PC-9 (cell line): ENCODE results near the gene PPA1. TPM values are rescaled to one million over a fixed set of nuclear protein-coding genes. Genes with fewer than 3 reads are reported as not detected.

Source experiments
- BruUV-seq: library from RNA; stranded (reverse); fragments of 400-500 nt; replicated peaks from 2 replicates; lab custom pipeline; 2021; lab: Mats Ljungman, UMichigan
- CTCF ChIA-PET: fragments of 300-600 bp; sonication (Branson Sonifier 250); formaldehyde crosslinking; loops from one replicate; lab custom pipeline; 2022; ENCODE audit warnings: antibody characterized with exemption; lab: Charles Lee
- POLR2A ChIA-PET: fragments of 300-600 bp; sonication (Branson Sonifier 250); formaldehyde crosslinking; loops from one replicate; lab custom pipeline; 2022; ENCODE audit warnings: antibody characterized with exemption; ENCODE audit not compliant: unreplicated experiment; lab: Charles Lee
- DNase-seq, 2 experiments: peaks; one replicate each; pipeline versions ENCODE4 v3.0.0 to v3.0.0-alpha.2; 2015 to 2022; ENCODE audit warnings: mixed read lengths in 1 of 2
- H2AFZ ChIP-seq: fragments of 200-600 bp; sonication (generic); 2 replicates; pipeline ENCODE4 v1.8.1; 2017; ENCODE audit warnings: antibody characterized with exemption
- H3F3A ChIP-seq: fragments of 200-600 bp; sonication (generic); 2 replicates; pipeline ENCODE4 v1.8.1; 2017; ENCODE audit warnings: antibody characterized with exemption, mild to moderate bottlenecking, low read depth; ENCODE audit not compliant: insufficient read depth
- H3K27ac ChIP-seq: fragments of 200-600 bp; sonication (generic); 2 replicates; pipeline ENCODE4 v1.6.1; 2016; ENCODE audit warnings: mixed run types
- H3K27me3 ChIP-seq: fragments of 200-600 bp; sonication (generic); 2 replicates; pipeline ENCODE4 v1.6.1; 2016; ENCODE audit warnings: low read depth, mixed run types; ENCODE audit not compliant: insufficient read depth
- H3K36me3 ChIP-seq: fragments of 200-600 bp; sonication (generic); 2 replicates; pipeline ENCODE4 v1.6.1; 2016; ENCODE audit warnings: low read depth, mixed run types
- H3K4me1 ChIP-seq: fragments of 200-600 bp; sonication (generic); replicated peaks from 2 replicates; pipeline ENCODE4 v1.6.1; 2016; ENCODE audit warnings: mixed run types; ENCODE audit not compliant: insufficient read depth
- H3K4me2 ChIP-seq: fragments of 200-600 bp; sonication (generic); 2 replicates; pipeline ENCODE4 v1.6.1; 2017; ENCODE audit warnings: mixed run types
- H3K4me3 ChIP-seq: fragments of 200-600 bp; sonication (generic); 2 replicates; pipeline ENCODE4 v1.6.1; 2016; ENCODE audit warnings: mixed run types
- H3K79me2 ChIP-seq: fragments of 200-600 bp; sonication (generic); 2 replicates; pipeline ENCODE4 v1.6.1; 2017; ENCODE audit warnings: low read depth, mixed run types
- H3K9me2 ChIP-seq: fragments of 200-600 bp; sonication (generic); 2 replicates; pipeline ENCODE4 v1.8.1; 2017; ENCODE audit warnings: mild to moderate bottlenecking; ENCODE audit not compliant: insufficient read depth
- H3K9me3 ChIP-seq: fragments of 200-600 bp; sonication (generic); 2 replicates; pipeline ENCODE4 v1.8.1; 2016; ENCODE audit warnings: low read depth; ENCODE audit not compliant: insufficient read depth
- H4K20me1 ChIP-seq: fragments of 200-600 bp; sonication (generic); 2 replicates; pipeline ENCODE4 v1.8.1; 2017; ENCODE audit not compliant: insufficient read depth
- EZH2 ChIP-seq: fragments of 200-600 bp; sonication (generic); IDR thresholded peaks from 2 replicates; pipeline ENCODE4 v1.8.0; 2017; ENCODE audit warnings: antibody characterized with exemption, low read depth
- intact Hi-C: fragments of 100-400 bp; cut with micrococcal nuclease; formaldehyde crosslinking; loops from one replicate; pipeline ENCODE4 v1.10.0; 2022; ENCODE audit not compliant: unreplicated experiment
- total RNA-seq: library from RNA; stranded (reverse); gene quantifications from 2 replicates; pipeline ENCODE4 v1.2.3, GENCODE V29; 2021
- TF ChIP-seq, protein P1 (sequence below): fragments of 200-600 bp; sonication (generic); conservative IDR thresholded peaks from 2 replicates; pipeline ENCODE4 v1.6.1; 2017; ENCODE audit warnings: mixed run types, antibody characterized with exemption, mild to moderate bottlenecking, moderate library complexity

Gene PPA1
- total RNA-seq, 1 experiment from 2014 or later, result 236 TPM

DNA sequence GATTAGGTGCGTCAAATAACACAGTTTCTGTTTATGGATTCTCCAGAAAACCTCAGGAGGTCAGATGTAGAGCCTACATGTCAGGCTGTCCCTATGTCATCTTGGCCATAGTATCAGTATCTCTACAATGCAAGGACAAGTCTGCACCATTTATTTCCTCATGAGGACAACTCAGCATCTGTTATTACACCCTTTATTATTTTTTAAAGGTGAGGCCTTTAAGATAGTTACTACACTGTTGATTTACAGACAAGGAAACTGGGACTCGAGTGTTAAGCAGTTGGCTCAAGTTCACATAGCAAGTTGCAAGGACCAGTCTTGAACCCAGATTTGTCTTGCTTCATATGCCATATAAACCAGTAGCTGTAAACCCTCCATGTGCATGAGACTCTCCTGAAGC is 23.2 kb upstream of the PPA1 start:
- Histone ChIP-seq H3K27me3 (no peaks in the 10 kb centered on the region), H3K4me3 (no peak overlapping the region), H3F3A (peaks cover 29% of the 10 kb centered on the region), H3K36me3 (no peaks in the 10 kb centered on the region), H3K9me3 (peaks cover 9% of the 10 kb centered on the region), H3K4me2 (peak overlapping the region; percentile 51), H4K20me1 (no peaks in the 10 kb centered on the region), H2AFZ (no peak overlapping the region), H3K27ac (no peak overlapping the region; the same call in 1 of the 2 replicates), H3K9me2 (no peaks in the 10 kb centered on the region), H3K79me2 (no peaks in the 10 kb centered on the region), H3K4me1 (peaks cover 57% of the 10 kb centered on the region)
- TF ChIP-seq, protein P1, sequence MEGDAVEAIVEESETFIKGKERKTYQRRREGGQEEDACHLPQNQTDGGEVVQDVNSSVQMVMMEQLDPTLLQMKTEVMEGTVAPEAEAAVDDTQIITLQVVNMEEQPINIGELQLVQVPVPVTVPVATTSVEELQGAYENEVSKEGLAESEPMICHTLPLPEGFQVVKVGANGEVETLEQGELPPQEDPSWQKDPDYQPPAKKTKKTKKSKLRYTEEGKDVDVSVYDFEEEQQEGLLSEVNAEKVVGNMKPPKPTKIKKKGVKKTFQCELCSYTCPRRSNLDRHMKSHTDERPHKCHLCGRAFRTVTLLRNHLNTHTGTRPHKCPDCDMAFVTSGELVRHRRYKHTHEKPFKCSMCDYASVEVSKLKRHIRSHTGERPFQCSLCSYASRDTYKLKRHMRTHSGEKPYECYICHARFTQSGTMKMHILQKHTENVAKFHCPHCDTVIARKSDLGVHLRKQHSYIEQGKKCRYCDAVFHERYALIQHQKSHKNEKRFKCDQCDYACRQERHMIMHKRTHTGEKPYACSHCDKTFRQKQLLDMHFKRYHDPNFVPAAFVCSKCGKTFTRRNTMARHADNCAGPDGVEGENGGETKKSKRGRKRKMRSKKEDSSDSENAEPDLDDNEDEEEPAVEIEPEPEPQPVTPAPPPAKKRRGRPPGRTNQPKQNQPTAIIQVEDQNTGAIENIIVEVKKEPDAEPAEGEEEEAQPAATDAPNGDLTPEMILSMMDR, result no peak
- no peak for TF ChIP-seq EZH2
- DNase-seq, result no peak
- intact Hi-C loops, result loop anchor here (2.0 kb wide), 1 partner anchor 24 kb away; the partner anchor contains the start of gene PPA1
- BruUV-seq, result no TSS peak
- ChIA-PET POLR2A (interaction anchor here (0.7 kb wide), 1 partner anchor 1653 kb away, joined by 13 read pairs; no protein-coding TSS in a partner anchor), CTCF (no interaction called here)

DNA sequence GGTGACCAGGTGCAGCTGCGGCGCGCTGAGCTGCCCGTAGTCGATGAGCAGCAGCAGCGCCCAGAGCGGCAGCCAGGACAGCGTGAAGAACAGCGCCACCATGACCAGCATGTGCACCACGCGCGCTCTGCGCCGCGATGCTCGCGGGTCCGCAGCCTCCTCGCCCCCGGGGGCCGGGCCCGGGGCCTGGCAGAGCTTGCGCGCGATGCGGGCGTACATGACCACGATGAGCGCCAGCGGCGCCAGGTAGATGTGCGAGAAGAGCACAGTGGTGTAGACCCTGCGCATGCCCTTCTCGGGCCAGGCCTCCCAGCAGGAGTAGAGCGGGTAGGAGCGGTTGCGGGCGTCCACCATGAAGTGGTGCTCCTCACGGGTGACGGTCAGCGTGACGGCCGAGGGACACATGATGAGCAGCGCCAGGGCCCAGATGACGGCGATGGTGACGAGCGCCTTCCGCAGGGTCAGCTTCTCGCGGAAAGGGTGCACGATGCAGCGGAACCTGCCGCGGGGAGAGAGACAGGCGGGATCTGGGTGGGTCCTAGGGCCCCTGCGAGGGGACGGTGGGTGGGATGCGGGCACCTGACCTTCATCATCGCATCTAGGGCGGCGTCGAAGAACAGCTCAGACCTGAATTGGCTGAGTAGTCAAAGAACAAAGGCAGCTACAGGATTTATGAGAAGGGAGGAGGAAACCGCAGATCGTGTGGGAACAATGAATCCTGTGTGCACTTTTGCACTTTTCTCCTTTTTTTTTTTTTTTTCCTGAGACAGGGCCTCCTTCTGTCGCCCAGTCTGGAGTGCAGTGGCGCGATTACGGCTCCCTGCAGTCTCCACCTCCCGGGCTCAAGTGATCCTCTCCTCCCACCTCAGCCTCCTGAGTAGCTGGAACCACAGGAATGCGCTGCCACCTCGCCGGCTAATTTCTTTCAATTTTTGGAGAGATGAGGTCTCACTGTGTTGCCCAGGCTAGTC is 22.4 kb upstream of the PPA1 start:
- Histone ChIP-seq H3K79me2 (no peaks in the 10 kb centered on the region), H3K9me3 (peaks cover under 1% of the 10 kb centered on the region; the same call in 1 of the 2 replicates), H4K20me1 (no peaks in the 10 kb centered on the region), H3K27ac (no peak overlapping the region; the same call in 1 of the 2 replicates), H3K4me1 (peaks cover 57% of the 10 kb centered on the region), H3K4me3 (no peak overlapping the region), H3K27me3 (no peaks in the 10 kb centered on the region), H3K4me2 (peak overlapping the region; percentile 51), H3K36me3 (no peaks in the 10 kb centered on the region), H3K9me2 (no peaks in the 10 kb centered on the region), H2AFZ (no peak overlapping the region), H3F3A (peaks cover 29% of the 10 kb centered on the region)
- peak; percentile 88 to 94 for DNase-seq
- no TSS peak for BruUV-seq
- CTCF ChIA-PET, result interaction anchor here (0.7 to 1.2 kb wide), 4 partner anchors 15 to 132 kb away, joined by 3 to 8 read pairs (median 6); no protein-coding TSS in a partner anchor
- intact Hi-C loops, result loop anchor here (2.0 kb wide), 1 partner anchor 23 kb away; the partner anchor contains the start of gene PPA1
- POLR2A ChIA-PET, result interaction anchor here (0.6 to 0.7 kb wide), 4 partner anchors 13 to 1652 kb away, joined by 4 to 17 read pairs (median 14); partner anchors contain the start of gene EIF4EBP2
- no peak for TF ChIP-seq EZH2
- TF ChIP-seq, protein P1, result no peak

DNA sequence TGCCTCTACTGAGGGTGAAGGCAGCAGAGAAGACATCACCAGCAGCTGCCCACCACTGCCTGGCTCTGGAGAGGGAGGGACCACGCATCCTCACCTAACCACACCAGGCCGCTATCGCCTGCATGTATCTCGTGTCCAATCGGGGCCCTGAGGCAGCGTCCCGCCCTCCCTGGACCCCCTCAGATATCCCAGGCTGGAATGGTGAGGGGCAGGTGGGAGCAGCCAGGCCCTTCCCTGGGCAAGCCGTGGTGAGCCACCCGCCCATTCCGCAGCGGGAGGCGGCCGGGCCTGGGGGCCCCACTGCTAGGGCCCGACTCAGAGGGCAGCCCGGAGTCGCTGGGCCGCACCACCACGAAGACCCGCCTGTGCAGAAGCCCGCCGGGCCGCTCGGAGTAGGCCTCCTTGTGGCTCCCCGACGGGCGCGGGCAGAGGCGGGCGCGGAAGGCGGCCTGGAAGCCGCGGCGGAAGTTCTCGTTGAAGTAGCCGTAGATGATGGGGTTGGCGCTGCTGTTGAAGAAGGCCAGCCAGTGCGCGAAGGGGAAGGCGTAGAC is 21.6 kb upstream of the PPA1 start:
- intact Hi-C loops, result no loop called here
- H3K9me2 ChIP-seq, result no peaks in the 10 kb centered on the region
- no peaks in the 10 kb centered on the region for H3K79me2 ChIP-seq
- H4K20me1 ChIP-seq, result no peaks in the 10 kb centered on the region
- ChIA-PET POLR2A (interaction anchor here (0.6 kb wide), 2 partner anchors 12 to 125 kb away, joined by 3 read pairs; no protein-coding TSS in a partner anchor), CTCF (interaction anchor here (1.2 kb wide), 1 partner anchor 33 kb away, joined by 3 read pairs; no protein-coding TSS in a partner anchor)
- H3K4me1 ChIP-seq, result peaks cover 55% of the 10 kb centered on the region
- H3K27me3 ChIP-seq, result no peaks in the 10 kb centered on the region
- H3F3A ChIP-seq, result peaks cover 29% of the 10 kb centered on the region
- TF ChIP-seq, protein P1, result no peak
- TF ChIP-seq EZH2, result no peak
- H3K4me2 ChIP-seq, result no peak overlapping the region
- H3K27ac ChIP-seq, result no peak overlapping the region
- no peak for DNase-seq
- H2AFZ ChIP-seq, result no peak overlapping the region
- H3K9me3 ChIP-seq, result no peaks in the 10 kb centered on the region
- BruUV-seq, result no TSS peak
- H3K36me3 ChIP-seq, result no peaks in the 10 kb centered on the region
- no peak overlapping the region for H3K4me3 ChIP-seq
